ENCODE results near the gene PDCD11.
"Not testable (repeated sequence)": the region's sequence is repeated elsewhere in the genome, so short reads cannot be mapped to it uniquely, and the experiment has no call there.

The PDCD11 gene

GRCh38 chr10:103415581-103415980, 19.2 kb downstream of the PDCD11 start:
- no peak for DNase-seq

- DNase-seq, result peak in 26 of 51 donors; percentile 1 to 56 (median 16)
Measured at GRCh38 chr10:103416436-103417147, 20.2 kb downstream of the PDCD11 start.

- DNase-seq, result not testable (repeated sequence)
Measured at GRCh38 chr10:103417148-103417469, 20.7 kb downstream of the PDCD11 start.

GRCh38 chr10:103417601-103418000, 21.2 kb downstream of the PDCD11 start:
- no peak for DNase-seq

- no peak for DNase-seq
Measured at GRCh38 chr10:103419101-103419500, 22.7 kb downstream of the PDCD11 start.

- DNase-seq, result no peak
Measured at GRCh38 chr10:103423748-103424147, 27.3 kb downstream of the PDCD11 start.

- DNase-seq, result no peak
Measured at GRCh38 chr10:103427866-103428265, 31.4 kb downstream of the PDCD11 start.

GRCh38 chr10:103428989-103429643, 32.7 kb downstream of the PDCD11 start:
- no peak for DNase-seq

GRCh38 chr10:103429647-103430046, 33.2 kb downstream of the PDCD11 start:
- no peak for DNase-seq

- no peak for DNase-seq
Measured at GRCh38 chr10:103431902-103432301, 35.5 kb downstream of the PDCD11 start.

GRCh38 chr10:103433858-103434257, 37.4 kb downstream of the PDCD11 start:
- DNase-seq, result no peak

GRCh38 chr10:103439776-103440175, 43.4 kb downstream of the PDCD11 start:
- DNase-seq, result no peak

GRCh38 chr10:103440416-103440815, 44.0 kb downstream of the PDCD11 start:
- no peak for DNase-seq

- DNase-seq, result no peak
Measured at GRCh38 chr10:103441206-103441605, 44.8 kb downstream of the PDCD11 start.

GRCh38 chr10:103441611-103442010, 45.2 kb downstream of the PDCD11 start:
- DNase-seq, result no peak

- peak in 3 of 51 donors; percentile 2 to 22 (median 11) for DNase-seq
Measured at GRCh38 chr10:103442031-103442461, 45.6 kb downstream of the PDCD11 start.

GRCh38 chr10:103443475-103444185, 47.2 kb downstream of the PDCD11 start:
- DNase-seq, result no peak

GRCh38 chr10:103444478-103444877, 48.1 kb downstream of the PDCD11 start:
- DNase-seq, result no peak

GRCh38 chr10:103445366-103445765, 48.9 kb downstream of the PDCD11 start:
- DNase-seq, result no peak

- peak in 8 of 51 donors; percentile 6 to 50 (median 22) for DNase-seq
Measured at GRCh38 chr10:103445767-103446567, 49.5 kb downstream of the PDCD11 start.

- no peak for DNase-seq
Measured at GRCh38 chr10:103447187-103447586, 50.8 kb downstream of the PDCD11 start.

GRCh38 chr10:103448746-103449145, 52.3 kb downstream of the PDCD11 start:
- DNase-seq, result no peak

All from hypothalamus (tissue), 51 donors.